GM20431 (cell line): Measurements from ENCODE around the gene TSSK2.

Experiments
- in situ Hi-C: fragments of 300-500 bp; cut with MseI, MboI; formaldehyde crosslinking; loops from one replicate; pipeline ENCODE4 v1.15.0; 2020; ENCODE audit warnings: low sequenced_read_pairs; ENCODE audit not compliant: unreplicated experiment

TSSK2 gene

GRCh38 chr22:19122752-19123492 lies 8.2 kb upstream of the TSSK2 start:
- in situ Hi-C loops = no loop called here

- in situ Hi-C loops = no loop called here
These were observed 7.2 kb upstream of the TSSK2 start for GRCh38 chr22:19123936-19124335.

GRCh38 chr22:19124377-19124776 lies 6.7 kb upstream of the TSSK2 start:
- in situ Hi-C loops = no loop called here

GRCh38 chr22:19125011-19125410 lies 6.1 kb upstream of the TSSK2 start:
- in situ Hi-C loops = no loop called here

- in situ Hi-C loops = no loop called here
These were observed 5.4 kb upstream of the TSSK2 start for GRCh38 chr22:19125474-19126308.

- in situ Hi-C loops = no loop called here
These were observed 4.5 kb upstream of the TSSK2 start for GRCh38 chr22:19126309-19127273.

- in situ Hi-C loops = no loop called here
These were observed 3.6 kb upstream of the TSSK2 start for GRCh38 chr22:19127329-19128008.

- in situ Hi-C loops = no loop called here
These were observed 3.1 kb upstream of the TSSK2 start for GRCh38 chr22:19128009-19128401.

GRCh38 chr22:19128946-19129727 lies 2.0 kb upstream of the TSSK2 start:
- in situ Hi-C loops = no loop called here

GRCh38 chr22:19129871-19130270 lies 1.2 kb upstream of the TSSK2 start:
- in situ Hi-C loops = no loop called here

GRCh38 chr22:19131685-19132015 lies 542 bp downstream of the TSSK2 start:
- in situ Hi-C loops = no loop called here

- in situ Hi-C loops = no loop called here
These were observed 1.0 kb downstream of the TSSK2 start for GRCh38 chr22:19132153-19132552.

- in situ Hi-C loops = no loop called here
These were observed 1.7 kb downstream of the TSSK2 start for GRCh38 chr22:19132693-19133400.

- in situ Hi-C loops = no loop called here
These were observed 2.5 kb downstream of the TSSK2 start for GRCh38 chr22:19133561-19133960.

GRCh38 chr22:19134176-19134831 lies 3.2 kb downstream of the TSSK2 start:
- in situ Hi-C loops = no loop called here

GRCh38 chr22:19134874-19135273 lies 3.8 kb downstream of the TSSK2 start:
- in situ Hi-C loops = no loop called here

- in situ Hi-C loops = no loop called here
These were observed 5.8 kb downstream of the TSSK2 start for GRCh38 chr22:19136915-19137314.
